Prostate gland (tissue), 2 donors: ENCODE results near the gene AMOT.

ENCODE experiments used
- POLR2A ChIP-seq: fragments of 450-650 bp; IDR thresholded peaks from one replicate; pipeline ENCODE4 v1.6.1; 2016; ENCODE audit warnings: antibody characterized with exemption, mild to moderate bottlenecking
- TF ChIP-seq, protein P1 (sequence below), 4 experiments: fragments of 200-600 bp in 2 of 4; fragments of 450-650 bp in 2 of 4; sonication (generic) in 2 of 4; IDR thresholded peaks; 1 replicate in 3 of 4; 2 replicates in 1 of 4; pipeline ENCODE4 v1.5.1; 2016 to 2019; ENCODE audit warnings: antibody characterized with exemption in 4 of 4, mild to moderate bottlenecking in 2 of 4, moderate library complexity in 2 of 4

DNA sequence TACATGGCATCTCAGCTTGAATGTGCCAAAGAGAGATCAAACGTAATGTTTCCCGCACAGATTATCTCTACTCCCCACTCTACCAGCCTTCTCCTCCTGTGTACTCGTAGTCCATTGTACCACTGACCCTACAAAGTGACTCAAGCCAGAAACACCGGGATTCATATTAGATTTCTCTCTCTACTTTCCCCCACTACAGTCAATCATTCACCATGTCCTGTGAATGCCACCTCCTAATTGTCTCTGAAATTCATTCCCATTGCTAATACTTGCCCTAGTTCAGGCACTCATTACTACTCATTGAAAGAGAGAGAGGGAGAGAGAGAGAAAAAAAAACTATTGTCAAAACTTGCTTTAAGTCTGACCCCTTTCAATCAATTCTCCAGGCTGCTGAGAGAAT lies 82.7 kb downstream of the AMOT start:
- TF ChIP-seq, protein P1, sequence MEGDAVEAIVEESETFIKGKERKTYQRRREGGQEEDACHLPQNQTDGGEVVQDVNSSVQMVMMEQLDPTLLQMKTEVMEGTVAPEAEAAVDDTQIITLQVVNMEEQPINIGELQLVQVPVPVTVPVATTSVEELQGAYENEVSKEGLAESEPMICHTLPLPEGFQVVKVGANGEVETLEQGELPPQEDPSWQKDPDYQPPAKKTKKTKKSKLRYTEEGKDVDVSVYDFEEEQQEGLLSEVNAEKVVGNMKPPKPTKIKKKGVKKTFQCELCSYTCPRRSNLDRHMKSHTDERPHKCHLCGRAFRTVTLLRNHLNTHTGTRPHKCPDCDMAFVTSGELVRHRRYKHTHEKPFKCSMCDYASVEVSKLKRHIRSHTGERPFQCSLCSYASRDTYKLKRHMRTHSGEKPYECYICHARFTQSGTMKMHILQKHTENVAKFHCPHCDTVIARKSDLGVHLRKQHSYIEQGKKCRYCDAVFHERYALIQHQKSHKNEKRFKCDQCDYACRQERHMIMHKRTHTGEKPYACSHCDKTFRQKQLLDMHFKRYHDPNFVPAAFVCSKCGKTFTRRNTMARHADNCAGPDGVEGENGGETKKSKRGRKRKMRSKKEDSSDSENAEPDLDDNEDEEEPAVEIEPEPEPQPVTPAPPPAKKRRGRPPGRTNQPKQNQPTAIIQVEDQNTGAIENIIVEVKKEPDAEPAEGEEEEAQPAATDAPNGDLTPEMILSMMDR (IDR thresholded peaks at IDR 0.05) = no peak
- TF ChIP-seq POLR2A = no peak
